ENCODE measurements around the gene ITM2C.
A peak's percentile ranks its signal among the peaks of the same experiment; 100 is the strongest.

The ITM2C gene

DNA sequence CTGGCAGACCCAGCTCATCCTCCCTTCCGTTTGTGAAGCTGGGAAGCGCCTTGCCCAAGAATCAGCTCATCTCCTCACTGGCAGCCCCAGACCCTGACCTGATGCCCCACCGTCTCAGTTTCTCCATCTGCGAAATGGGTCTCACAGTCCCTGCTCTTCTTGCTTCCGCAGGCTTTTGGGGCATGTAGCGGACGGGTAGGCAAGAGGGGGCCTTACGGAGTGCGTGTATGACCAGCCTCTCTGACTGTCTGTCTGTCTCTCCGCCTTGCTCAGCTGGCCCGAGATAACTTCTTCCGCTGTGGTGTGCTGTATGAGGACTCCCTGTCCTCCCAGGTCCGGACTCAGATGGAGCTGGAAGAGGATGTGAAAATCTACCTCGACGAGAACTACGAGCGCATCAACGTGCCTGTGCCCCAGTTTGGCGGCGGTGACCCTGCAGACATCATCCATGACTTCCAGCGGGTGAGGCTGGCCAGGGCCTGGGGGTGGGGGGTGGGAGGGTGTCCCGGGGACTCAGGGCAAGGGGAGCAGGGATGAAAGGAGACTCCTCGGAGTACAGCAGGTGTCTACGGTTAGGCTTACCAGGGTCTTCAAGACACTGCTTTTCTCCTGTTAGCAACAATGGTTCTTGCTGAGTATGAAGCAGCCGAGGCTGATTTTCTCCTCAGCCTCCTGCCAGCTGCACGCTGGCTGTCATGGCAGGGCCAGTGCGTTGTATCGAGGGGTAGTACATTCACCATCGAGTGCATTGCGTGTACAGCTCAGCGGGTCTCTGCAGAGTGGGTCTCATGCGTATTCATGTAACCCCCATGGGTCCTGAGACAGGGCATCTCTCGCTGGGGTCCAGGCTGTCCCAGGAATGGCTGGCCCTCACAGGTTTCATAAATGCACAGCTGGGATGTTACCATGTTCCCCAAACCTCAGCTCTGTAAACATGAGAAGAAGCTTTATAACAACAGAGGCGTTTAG, 10.9 kb downstream of the ITM2C start:
- Histone ChIP-seq H3K27ac (replicated peaks) (no peak overlapping the region), H3K4me3 (replicated peaks; ENCODE audit: insufficient read depth, low read length) (no peak overlapping the region), H3K27me3 (ENCODE audit: insufficient read depth, poor library complexity, severe bottlenecking) (no peaks in the 10 kb centered on the region)
- TF ChIP-seq POLR2AphosphoS5 (IDR thresholded peaks at IDR 0.05; ENCODE audit: low read depth) (no peak), GABPA (IDR thresholded peaks at IDR 0.05; ENCODE audit: low read depth) (no peak)
- TF ChIP-seq, protein P1, sequence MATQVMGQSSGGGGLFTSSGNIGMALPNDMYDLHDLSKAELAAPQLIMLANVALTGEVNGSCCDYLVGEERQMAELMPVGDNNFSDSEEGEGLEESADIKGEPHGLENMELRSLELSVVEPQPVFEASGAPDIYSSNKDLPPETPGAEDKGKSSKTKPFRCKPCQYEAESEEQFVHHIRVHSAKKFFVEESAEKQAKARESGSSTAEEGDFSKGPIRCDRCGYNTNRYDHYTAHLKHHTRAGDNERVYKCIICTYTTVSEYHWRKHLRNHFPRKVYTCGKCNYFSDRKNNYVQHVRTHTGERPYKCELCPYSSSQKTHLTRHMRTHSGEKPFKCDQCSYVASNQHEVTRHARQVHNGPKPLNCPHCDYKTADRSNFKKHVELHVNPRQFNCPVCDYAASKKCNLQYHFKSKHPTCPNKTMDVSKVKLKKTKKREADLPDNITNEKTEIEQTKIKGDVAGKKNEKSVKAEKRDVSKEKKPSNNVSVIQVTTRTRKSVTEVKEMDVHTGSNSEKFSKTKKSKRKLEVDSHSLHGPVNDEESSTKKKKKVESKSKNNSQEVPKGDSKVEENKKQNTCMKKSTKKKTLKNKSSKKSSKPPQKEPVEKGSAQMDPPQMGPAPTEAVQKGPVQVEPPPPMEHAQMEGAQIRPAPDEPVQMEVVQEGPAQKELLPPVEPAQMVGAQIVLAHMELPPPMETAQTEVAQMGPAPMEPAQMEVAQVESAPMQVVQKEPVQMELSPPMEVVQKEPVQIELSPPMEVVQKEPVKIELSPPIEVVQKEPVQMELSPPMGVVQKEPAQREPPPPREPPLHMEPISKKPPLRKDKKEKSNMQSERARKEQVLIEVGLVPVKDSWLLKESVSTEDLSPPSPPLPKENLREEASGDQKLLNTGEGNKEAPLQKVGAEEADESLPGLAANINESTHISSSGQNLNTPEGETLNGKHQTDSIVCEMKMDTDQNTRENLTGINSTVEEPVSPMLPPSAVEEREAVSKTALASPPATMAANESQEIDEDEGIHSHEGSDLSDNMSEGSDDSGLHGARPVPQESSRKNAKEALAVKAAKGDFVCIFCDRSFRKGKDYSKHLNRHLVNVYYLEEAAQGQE (IDR thresholded peaks at IDR 0.05; ENCODE audit: insufficient replicate concordance, low read depth) = no peak
- no peak for DNase-seq (ENCODE audit: low read depth in 1 of 2, low spot score in 1 of 2)

DNA sequence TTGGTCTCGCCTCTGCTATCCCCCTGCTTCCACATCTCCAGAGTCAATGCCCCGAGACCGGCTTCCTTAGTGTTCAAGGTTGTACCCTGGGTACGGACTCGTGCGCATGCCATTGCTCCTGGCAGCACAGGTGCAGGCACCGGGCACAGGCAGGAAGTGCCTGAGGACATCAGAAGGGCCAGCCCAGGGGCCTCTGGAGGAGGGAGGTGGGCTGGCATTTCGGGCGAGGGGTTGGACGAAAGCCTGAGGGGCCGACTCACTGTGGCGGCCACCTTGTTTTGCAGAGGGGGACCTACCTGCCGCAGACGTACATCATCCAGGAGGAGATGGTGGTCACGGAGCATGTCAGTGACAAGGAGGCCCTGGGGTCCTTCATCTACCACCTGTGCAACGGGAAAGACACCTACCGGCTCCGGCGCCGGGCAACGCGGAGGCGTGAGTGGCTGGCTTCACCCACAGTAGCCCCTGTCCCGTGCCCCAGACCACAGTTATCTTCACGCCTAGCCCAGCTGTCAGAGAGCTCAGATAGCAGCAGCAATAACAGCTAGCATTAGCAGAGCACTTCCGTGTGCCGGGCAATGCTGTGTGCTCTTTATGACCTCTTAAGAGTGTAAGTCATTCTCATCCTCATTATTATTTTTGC, 12.5 kb downstream of the ITM2C start:
- no peak overlapping the region for H3K4me3 ChIP-seq (replicated peaks; ENCODE audit: insufficient read depth, low read length)
- H3K27ac ChIP-seq (replicated peaks) = peak overlapping the region; percentile 70
- no peaks in the 10 kb centered on the region for H3K27me3 ChIP-seq (ENCODE audit: insufficient read depth, poor library complexity, severe bottlenecking)
- peak in 1 of 2 experiments; percentile 61 for DNase-seq (ENCODE audit: low read depth in 1 of 2, low spot score in 1 of 2)
- TF ChIP-seq, protein P1 (IDR thresholded peaks at IDR 0.05; ENCODE audit: insufficient replicate concordance, low read depth) = no peak
- TF ChIP-seq SPI1 (IDR thresholded peaks at IDR 0.05; ENCODE audit: borderline replicate concordance, low read depth) (no peak), POLR2AphosphoS5 (IDR thresholded peaks at IDR 0.05; ENCODE audit: low read depth) (no peak), GABPA (IDR thresholded peaks at IDR 0.05; ENCODE audit: low read depth) (no peak)
- TF ChIP-seq, protein P2, sequence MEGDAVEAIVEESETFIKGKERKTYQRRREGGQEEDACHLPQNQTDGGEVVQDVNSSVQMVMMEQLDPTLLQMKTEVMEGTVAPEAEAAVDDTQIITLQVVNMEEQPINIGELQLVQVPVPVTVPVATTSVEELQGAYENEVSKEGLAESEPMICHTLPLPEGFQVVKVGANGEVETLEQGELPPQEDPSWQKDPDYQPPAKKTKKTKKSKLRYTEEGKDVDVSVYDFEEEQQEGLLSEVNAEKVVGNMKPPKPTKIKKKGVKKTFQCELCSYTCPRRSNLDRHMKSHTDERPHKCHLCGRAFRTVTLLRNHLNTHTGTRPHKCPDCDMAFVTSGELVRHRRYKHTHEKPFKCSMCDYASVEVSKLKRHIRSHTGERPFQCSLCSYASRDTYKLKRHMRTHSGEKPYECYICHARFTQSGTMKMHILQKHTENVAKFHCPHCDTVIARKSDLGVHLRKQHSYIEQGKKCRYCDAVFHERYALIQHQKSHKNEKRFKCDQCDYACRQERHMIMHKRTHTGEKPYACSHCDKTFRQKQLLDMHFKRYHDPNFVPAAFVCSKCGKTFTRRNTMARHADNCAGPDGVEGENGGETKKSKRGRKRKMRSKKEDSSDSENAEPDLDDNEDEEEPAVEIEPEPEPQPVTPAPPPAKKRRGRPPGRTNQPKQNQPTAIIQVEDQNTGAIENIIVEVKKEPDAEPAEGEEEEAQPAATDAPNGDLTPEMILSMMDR (IDR thresholded peaks at IDR 0.05; ENCODE audit: insufficient read depth, low read length) = no peak

DNA sequence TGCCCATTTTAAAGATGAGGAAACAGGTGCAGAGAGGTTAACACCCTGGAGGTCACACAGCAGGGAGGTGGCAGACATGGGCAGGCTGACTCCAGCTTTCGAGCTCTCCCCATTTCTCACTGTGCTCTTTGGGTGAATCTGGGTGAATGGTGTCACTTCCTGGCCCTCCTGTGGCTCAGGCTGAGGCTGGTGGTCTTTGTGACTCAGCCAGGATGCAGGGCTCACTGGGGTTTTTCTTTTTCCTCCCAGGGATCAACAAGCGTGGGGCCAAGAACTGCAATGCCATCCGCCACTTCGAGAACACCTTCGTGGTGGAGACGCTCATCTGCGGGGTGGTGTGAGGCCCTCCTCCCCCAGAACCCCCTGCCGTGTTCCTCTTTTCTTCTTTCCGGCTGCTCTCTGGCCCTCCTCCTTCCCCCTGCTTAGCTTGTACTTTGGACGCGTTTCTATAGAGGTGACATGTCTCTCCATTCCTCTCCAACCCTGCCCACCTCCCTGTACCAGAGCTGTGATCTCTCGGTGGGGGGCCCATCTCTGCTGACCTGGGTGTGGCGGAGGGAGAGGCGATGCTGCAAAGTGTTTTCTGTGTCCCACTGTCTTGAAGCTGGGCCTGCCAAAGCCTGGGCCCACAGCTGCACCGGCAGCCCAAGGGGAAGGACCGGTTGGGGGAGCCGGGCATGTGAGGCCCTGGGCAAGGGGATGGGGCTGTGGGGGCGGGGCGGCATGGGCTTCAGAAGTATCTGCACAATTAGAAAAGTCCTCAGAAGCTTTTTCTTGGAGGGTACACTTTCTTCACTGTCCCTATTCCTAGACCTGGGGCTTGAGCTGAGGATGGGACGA, 13.2 kb downstream of the ITM2C start:
- H3K27me3 ChIP-seq (ENCODE audit: insufficient read depth, poor library complexity, severe bottlenecking) = no peaks in the 10 kb centered on the region
- H3K4me3 ChIP-seq (replicated peaks; ENCODE audit: insufficient read depth, low read length) = no peak overlapping the region
- H3K27ac ChIP-seq (replicated peaks) = peak overlapping the region; percentile 70
- TF ChIP-seq, protein P1 (IDR thresholded peaks at IDR 0.05; ENCODE audit: insufficient replicate concordance, low read depth) = no peak
- TF ChIP-seq GABPA (IDR thresholded peaks at IDR 0.05; ENCODE audit: low read depth) = 0 out of 2 replicates have a peak, but pooled peaks have one; percentile 16
- peak; percentile 95 for TF ChIP-seq SPI1 (IDR thresholded peaks at IDR 0.05; ENCODE audit: borderline replicate concordance, low read depth)
- TF ChIP-seq, protein P2 (IDR thresholded peaks at IDR 0.05; ENCODE audit: insufficient read depth, low read length) = no peak
- TF ChIP-seq POLR2AphosphoS5 (IDR thresholded peaks at IDR 0.05; ENCODE audit: low read depth) = peak; percentile 67
- DNase-seq (ENCODE audit: low read depth in 1 of 2, low spot score in 1 of 2) = peak in 1 of 2 experiments; percentile 87
